ENCODE data around the gene MAP2K5.

GRCh38 chr15:67504796-67505195 lies 37.7 kb upstream of the MAP2K5 start:
- TF ChIP-seq POLR2AphosphoS5 (IDR thresholded peaks at IDR 0.05; ENCODE audit: borderline replicate concordance, low read depth, low read length), result no peak
- no peak for TF ChIP-seq EZH2 (IDR thresholded peaks at IDR 0.05)

All from SK-N-MC (cell line).